ENCODE results near the gene CFAP92.

Gene CFAP92

GRCh38 chr3:129004639-129005295, 10.9 kb upstream of the CFAP92 start:
- no peak for DNase-seq

- DNase-seq: peak; percentile 7 to 72 (median 43)
These were observed 9.8 kb upstream of the CFAP92 start for GRCh38 chr3:129003578-129004112.

GRCh38 chr3:129002573-129003569, 9.0 kb upstream of the CFAP92 start:
- no peak for DNase-seq

- DNase-seq: peak in 1 of 5 experiments; percentile 71
These were observed 8.1 kb upstream of the CFAP92 start for GRCh38 chr3:129001806-129002572.

GRCh38 chr3:129001101-129001805, 7.4 kb upstream of the CFAP92 start, which contains the start of gene EFCC1:
Gene EFCC1, plus strand, starts transcription at chr3:129001304. Its CDS starts 325 bp downstream, at chr3:129001629.
- no peak for DNase-seq

- no peak for DNase-seq
These were observed 6.8 kb upstream of the CFAP92 start for GRCh38 chr3:129000742-129001100.

GRCh38 chr3:128999102-128999501, 5.2 kb upstream of the CFAP92 start:
- no peak for DNase-seq

GRCh38 chr3:128998561-128998960, 4.7 kb upstream of the CFAP92 start:
- no peak for DNase-seq

- no peak for DNase-seq
These were observed 3.7 kb upstream of the CFAP92 start for GRCh38 chr3:128997486-128998133.

GRCh38 chr3:128996726-128997125, 2.9 kb upstream of the CFAP92 start:
- no peak for DNase-seq

GRCh38 chr3:128996200-128996599, 2.3 kb upstream of the CFAP92 start:
- DNase-seq: no peak

- no peak for DNase-seq
These were observed 1.9 kb upstream of the CFAP92 start for GRCh38 chr3:128995737-128996136.

GRCh38 chr3:128994581-128995546, 988 bp upstream of the CFAP92 start:
- DNase-seq: no peak

GRCh38 chr3:128994173-128994512, 267 bp upstream of the CFAP92 start:
- no peak for DNase-seq

- no peak for DNase-seq
These were observed 883 bp downstream of the CFAP92 start for GRCh38 chr3:128992926-128993460.

- no peak for DNase-seq
These were observed 2.5 kb downstream of the CFAP92 start for GRCh38 chr3:128991355-128991895.

- DNase-seq: no peak
These were observed 5.6 kb downstream of the CFAP92 start for GRCh38 chr3:128988286-128988685.

- no peak for DNase-seq
These were observed 6.4 kb downstream of the CFAP92 start for GRCh38 chr3:128987302-128988100.

- DNase-seq: no peak
These were observed 9.3 kb downstream of the CFAP92 start for GRCh38 chr3:128984596-128984995.
